ENCODE measurements around the gene PPP1R12B.
"Not testable (repeated sequence)": the region's sequence is repeated elsewhere in the genome, so short reads cannot be mapped to it uniquely, and the experiment has no call there.

Gene PPP1R12B

DNA sequence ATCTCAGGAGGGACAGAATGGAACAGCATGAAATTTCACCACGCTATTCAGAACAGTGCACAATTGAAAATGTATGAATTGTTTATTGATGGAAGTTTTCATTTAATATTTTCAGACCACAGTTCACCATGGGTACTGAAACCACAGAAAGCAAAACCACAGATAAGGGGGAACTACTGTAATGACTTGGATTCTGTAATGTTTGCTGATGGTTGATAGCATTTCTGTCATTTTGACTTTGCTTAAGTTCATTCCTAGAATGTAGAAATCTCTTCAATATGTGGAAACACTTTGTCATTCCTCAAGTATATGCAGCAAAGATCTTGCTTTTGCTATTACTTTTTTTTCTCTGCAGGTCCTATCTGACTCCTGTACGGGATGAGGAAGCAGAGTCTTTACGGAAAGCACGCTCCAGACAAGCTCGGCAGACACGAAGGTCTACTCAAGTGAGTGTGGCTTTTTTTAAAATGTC lies 139.7 kb downstream of the PPP1R12B start:
- not testable (repeated sequence) for DNase-seq (ENCODE audit: low spot score)

GRCh38 chr1:202489101-202489500 lies 140.6 kb downstream of the PPP1R12B start:
- DNase-seq (ENCODE audit: low spot score) = not testable (repeated sequence)

GRCh38 chr1:202493112-202493511 lies 144.6 kb downstream of the PPP1R12B start:
- DNase-seq (ENCODE audit: low spot score) = not testable (repeated sequence)

- DNase-seq (ENCODE audit: low spot score) = no peak
Measured at GRCh38 chr1:202498542-202498941, 150.0 kb downstream of the PPP1R12B start.

- not testable (repeated sequence) for DNase-seq (ENCODE audit: low spot score)
Measured at GRCh38 chr1:202499997-202500396, 151.5 kb downstream of the PPP1R12B start.

DNA sequence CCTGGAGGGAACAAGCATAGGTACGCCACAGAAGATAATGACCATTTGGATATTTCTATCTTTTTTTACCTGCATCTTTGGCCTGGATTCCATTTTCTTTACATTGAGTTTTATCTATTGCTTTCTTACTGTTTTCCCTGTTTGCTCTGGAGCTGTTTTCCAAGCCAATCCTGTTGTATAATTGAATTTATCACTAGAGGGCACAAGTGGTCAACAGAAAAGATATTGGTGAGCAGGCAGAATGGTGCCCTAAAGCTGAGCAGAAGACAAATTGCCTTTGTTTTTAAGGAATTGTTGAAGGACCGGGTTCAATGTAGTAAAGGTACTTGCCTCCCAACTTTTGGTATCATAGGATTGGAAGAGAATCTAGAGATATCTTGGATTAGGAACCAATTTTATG lies 152.8 kb downstream of the PPP1R12B start:
- DNase-seq (ENCODE audit: low spot score) = no peak

DNA sequence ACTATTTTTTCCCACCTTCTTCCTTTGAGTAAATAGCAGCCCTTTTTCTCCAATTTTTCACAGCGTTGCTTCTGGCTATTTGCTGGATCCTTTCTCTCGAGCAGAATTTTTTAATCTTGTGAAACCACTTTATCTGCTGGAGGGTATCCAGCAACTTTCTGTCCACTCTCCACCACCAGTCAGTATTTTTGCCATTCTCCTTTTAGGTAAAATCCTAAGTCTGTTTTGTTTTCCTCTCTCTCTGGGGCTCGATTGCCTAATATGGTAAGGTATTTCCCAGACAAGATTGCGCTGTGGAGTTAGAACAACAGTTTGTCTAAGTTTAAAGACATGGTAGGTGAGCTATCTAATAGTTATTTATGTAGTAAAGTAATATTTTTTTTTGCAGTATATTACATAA lies 156.9 kb downstream of the PPP1R12B start:
- DNase-seq (ENCODE audit: low spot score) = no peak

GRCh38 chr1:202505880-202506575 lies 157.5 kb downstream of the PPP1R12B start:
- DNase-seq (ENCODE audit: low spot score) = not testable (repeated sequence)

- DNase-seq (ENCODE audit: low spot score) = not testable (repeated sequence)
Measured at GRCh38 chr1:202508863-202509262, 160.4 kb downstream of the PPP1R12B start.

- DNase-seq (ENCODE audit: low spot score) = not testable (repeated sequence)
Measured at GRCh38 chr1:202513875-202514274, 165.4 kb downstream of the PPP1R12B start.

- DNase-seq (ENCODE audit: low spot score) = no peak
Measured at GRCh38 chr1:202516434-202516877, 168.0 kb downstream of the PPP1R12B start.

GRCh38 chr1:202517146-202517545 lies 168.6 kb downstream of the PPP1R12B start:
- DNase-seq (ENCODE audit: low spot score) = not testable (repeated sequence)

DNA sequence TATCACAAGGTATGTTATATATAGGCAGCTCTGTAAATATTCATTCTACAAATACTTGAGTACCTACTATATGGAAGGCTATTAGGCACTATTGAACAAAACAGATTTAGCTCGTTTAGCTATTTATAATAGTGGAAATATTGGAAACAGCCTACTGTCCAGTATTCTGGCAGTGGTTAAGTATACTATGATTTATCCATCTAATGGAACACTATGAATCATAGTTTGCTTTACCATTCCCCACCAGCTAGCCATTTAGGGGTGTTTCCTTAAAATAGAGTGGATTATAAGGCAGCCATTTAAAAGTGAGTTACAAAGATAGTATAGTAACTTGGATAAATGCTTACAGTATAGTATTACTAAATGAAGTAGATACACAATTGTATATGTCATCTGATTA lies 169.7 kb downstream of the PPP1R12B start:
- DNase-seq (ENCODE audit: low spot score) = not testable (repeated sequence)

GRCh38 chr1:202518905-202519304 lies 170.4 kb downstream of the PPP1R12B start:
- DNase-seq (ENCODE audit: low spot score) = not testable (repeated sequence)

GRCh38 chr1:202520129-202520856 lies 171.8 kb downstream of the PPP1R12B start:
- DNase-seq (ENCODE audit: low spot score) = not testable (repeated sequence)

DNA sequence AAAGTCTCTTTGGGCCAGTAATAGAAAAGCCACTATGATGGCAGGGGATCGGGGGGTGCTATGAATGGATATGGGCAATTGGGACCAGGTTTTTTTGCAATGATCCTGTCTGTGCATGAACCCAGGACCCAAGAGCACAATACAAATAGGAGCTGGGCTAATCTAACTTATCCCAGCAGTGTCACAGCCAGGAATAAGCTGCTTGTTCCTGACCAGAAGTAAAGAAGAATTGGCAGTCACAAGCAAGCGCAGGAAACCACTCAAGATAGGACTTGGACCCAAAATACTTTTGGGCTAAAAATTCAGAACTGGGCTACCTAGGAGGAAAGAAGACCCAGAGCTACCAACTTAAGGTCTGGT lies 172.3 kb downstream of the PPP1R12B start:
- DNase-seq (ENCODE audit: low spot score) = not testable (repeated sequence)

DNA sequence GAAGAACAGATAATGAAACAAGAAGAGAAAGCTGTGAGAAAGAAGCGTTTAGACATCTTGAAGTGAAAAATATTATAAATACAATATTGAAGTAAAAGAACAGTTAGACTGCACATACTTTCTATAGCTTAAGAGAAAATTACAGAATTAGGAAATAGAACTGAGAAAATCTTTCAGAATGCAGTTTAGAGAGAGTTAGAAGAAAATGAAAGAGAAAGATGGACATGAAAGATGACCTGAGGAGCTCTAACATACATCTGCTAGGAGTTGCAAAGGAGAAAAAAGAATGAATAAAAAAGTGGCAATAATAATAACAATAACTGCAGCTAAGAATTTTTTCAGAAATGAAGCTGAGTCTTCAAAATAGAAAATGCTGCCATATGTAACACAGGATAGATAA lies 173.0 kb downstream of the PPP1R12B start:
- not testable (repeated sequence) for DNase-seq (ENCODE audit: low spot score)

DNA sequence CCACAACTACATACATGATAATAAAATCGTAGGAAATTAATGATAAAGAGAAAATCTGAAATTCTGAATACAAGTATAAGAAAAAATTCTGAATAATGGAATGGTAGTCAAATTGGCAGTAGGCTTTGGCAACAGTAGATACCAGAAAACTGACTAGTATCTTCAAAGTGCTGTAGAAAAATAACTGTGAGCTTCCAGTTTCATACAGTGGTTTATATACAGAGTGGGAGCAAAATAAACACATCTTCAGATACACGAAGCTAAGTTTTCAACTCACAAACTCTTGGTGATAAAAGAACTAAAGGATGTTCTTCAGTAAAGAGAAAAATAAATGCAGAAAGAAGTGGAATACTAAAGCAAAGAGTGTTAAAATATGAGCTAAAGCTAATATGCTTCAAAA lies 173.4 kb downstream of the PPP1R12B start:
- no peak for DNase-seq (ENCODE audit: low spot score)

- not testable (repeated sequence) for DNase-seq (ENCODE audit: low spot score)
Measured at GRCh38 chr1:202526056-202526455, 177.6 kb downstream of the PPP1R12B start.

GRCh38 chr1:202528096-202528722 lies 179.7 kb downstream of the PPP1R12B start:
- not testable (repeated sequence) for DNase-seq (ENCODE audit: low spot score)

DNA sequence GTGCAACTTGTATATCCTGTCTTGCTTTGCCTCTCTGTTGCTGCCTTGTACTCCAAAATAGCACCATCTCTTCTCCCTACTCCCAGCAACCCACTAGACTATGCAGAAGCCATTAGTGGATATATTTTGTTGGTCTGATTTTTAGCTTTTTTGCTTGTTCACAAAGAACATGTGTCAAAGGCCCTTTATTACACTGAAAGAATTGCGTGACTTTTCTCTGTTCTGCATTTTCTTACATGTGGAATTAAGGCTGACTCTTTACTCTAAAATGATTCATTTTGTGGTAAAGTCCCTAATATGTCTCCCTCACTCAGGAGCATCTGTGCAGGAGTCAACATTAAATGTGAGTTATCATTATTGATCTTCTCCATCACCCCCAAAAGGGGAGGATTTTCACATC lies 182.2 kb downstream of the PPP1R12B start:
- DNase-seq (ENCODE audit: low spot score) = not testable (repeated sequence)

- DNase-seq (ENCODE audit: low spot score) = no peak
Measured at GRCh38 chr1:202531472-202531811, 182.9 kb downstream of the PPP1R12B start.

Data from CD4-positive, alpha-beta T cell treated with Interleukin-15 for 4 hours (primary cell).